GM20000 (cell line): ENCODE data around the gene SIDT1.

ENCODE experiments used
- DNase-seq: peaks from one replicate; pipeline ENCODE4 v3.0.0; 2012; ENCODE audit warnings: low spot score
- TF ChIP-seq, protein P1 (sequence below): IDR thresholded peaks from 2 replicates; pipeline ENCODE4 v1.5.1; 2012; ENCODE audit warnings: mild to moderate bottlenecking, control low read depth; ENCODE audit errors: extremely low read depth, missing control alignments

SIDT1 gene

DNA sequence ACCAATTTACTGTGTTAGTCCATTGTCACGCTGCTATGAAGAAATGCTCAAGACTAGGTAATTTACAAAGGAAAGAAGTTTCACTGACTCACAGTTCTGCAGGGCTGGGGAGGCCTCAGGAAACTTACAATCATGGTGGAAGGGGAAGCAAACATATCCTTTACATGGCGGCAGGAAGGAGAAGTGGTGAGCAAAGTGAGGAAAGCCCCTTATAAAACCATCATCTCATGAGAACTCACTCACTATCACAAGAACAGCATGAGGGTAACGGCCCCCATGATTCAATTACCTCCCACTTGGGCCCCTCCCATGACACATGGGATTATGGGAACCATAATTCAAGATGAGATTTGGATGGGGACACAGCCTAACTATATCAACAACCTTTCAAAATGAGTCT is 143.9 kb downstream of the SIDT1 start:
- no peak for DNase-seq
- TF ChIP-seq, protein P1, sequence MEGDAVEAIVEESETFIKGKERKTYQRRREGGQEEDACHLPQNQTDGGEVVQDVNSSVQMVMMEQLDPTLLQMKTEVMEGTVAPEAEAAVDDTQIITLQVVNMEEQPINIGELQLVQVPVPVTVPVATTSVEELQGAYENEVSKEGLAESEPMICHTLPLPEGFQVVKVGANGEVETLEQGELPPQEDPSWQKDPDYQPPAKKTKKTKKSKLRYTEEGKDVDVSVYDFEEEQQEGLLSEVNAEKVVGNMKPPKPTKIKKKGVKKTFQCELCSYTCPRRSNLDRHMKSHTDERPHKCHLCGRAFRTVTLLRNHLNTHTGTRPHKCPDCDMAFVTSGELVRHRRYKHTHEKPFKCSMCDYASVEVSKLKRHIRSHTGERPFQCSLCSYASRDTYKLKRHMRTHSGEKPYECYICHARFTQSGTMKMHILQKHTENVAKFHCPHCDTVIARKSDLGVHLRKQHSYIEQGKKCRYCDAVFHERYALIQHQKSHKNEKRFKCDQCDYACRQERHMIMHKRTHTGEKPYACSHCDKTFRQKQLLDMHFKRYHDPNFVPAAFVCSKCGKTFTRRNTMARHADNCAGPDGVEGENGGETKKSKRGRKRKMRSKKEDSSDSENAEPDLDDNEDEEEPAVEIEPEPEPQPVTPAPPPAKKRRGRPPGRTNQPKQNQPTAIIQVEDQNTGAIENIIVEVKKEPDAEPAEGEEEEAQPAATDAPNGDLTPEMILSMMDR, result no peak

DNA sequence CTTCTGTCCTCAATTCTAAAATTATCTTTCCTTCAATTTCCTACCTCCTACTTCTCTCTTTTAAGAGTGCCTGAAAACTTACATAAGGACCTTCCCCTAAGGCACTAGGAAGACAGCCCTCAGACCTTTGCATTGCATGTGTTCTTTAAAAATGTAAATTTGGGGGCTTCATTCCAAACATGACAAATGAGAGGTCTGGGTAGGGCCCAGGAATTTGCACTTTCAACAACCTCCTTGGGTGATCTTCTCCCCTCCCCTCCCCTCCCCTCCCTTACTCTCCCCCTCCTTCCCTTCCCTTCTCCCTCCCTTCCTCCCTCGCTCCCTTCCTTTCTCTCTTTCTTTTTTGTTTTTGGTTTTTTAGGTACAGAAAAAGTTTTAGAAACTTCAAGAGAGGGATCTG is 145.4 kb downstream of the SIDT1 start:
- DNase-seq, result no peak
- TF ChIP-seq, protein P1, result no peak

GRCh38 chr3:113678773-113679172 is 146.4 kb downstream of the SIDT1 start:
- no peak for DNase-seq
- TF ChIP-seq, protein P1, result no peak
